ENCODE data around the gene SYNJ1.

SYNJ1 gene

GRCh38 chr21:32581732-32582131, 146.1 kb downstream of the SYNJ1 start:
- DNase-seq (ENCODE audit: low read depth in 3 of 3), result no peak

GRCh38 chr21:32580949-32581348, 146.9 kb downstream of the SYNJ1 start:
- no peak for DNase-seq (ENCODE audit: low read depth in 3 of 3)
